B cell (primary cell): ENCODE data around the gene U2AF2.

Source experiments
- CTCF ChIP-seq: fragments of 200-600 bp; IDR thresholded peaks from one replicate; pipeline ENCODE4 v1.8.0; 2022; ENCODE audit warnings: antibody characterized with exemption, mild to moderate bottlenecking
- EZH2 ChIP-seq: IDR thresholded peaks from 2 replicates; pipeline ENCODE4 v1.6.1; 2012; ENCODE audit warnings: borderline replicate concordance, low read depth, mild to moderate bottlenecking, moderate library complexity, low read length; ENCODE audit not compliant: insufficient read depth, poor library complexity, severe bottlenecking

- TF ChIP-seq CTCF (no peak), EZH2 (no peak)
Measured at GRCh38 chr19:55660991-55661390, 6.2 kb downstream of the U2AF2 start.
